ENCODE data around the gene GPR119.
"Not testable (repeated sequence)": the region's sequence is repeated elsewhere in the genome, so short reads cannot be mapped to it uniquely, and the experiment has no call there.

Gene GPR119

GRCh38 chrX:130339408-130340222, 45.9 kb downstream of the GPR119 start, which contains the start of gene SLC25A14:
TSS of gene SLC25A14 (plus strand) at chrX:130339919. CDS start at chrX:130340279, 360 bp downstream.
- peak; percentile 25 for DNase-seq (ENCODE audit: low read depth)

GRCh38 chrX:130338869-130339268, 46.6 kb downstream of the GPR119 start:
- DNase-seq (ENCODE audit: low read depth) = not testable (repeated sequence)

DNA sequence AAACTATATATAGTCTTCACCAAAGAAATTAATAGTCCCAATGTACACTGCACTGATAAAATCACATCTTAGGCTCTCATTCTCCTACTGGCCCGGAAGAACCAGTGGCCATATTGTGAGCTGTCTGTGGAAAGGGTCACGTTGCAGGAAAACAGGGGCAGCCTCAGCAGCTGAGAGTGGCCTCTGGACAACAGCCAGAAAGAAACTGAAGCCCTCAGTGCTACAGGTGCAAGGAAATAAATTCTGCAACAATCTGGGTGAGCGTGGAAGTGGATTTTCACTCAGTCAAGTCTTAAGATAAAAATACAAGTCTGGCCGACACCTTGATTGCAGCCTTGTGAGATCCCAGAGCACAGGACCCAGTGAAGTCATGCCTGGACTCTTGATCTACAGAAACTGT, 48.9 kb downstream of the GPR119 start:
- DNase-seq (ENCODE audit: low read depth) = no peak
